ENCODE measurements around the gene CLEC2D.

DNA sequence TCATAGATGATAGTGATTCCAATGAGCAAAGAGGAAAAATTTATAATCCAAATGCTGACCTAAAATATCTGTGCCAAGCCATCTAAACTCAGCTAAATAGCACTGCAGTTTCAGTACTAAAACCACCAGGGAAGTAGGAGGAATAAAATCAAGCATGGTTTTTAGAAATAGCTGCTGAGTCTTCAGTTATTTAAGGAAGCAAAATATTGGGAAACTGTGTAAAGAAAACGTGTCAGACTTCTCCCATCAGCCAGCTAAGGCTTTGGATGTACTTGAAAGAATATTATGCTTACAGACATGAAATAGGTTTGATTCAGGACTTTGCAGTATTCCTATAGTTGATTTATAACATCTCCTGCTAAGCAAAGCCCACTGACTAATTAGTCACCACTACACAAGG is 24.7 kb downstream of the CLEC2D start:
- TF ChIP-seq EZH2phosphoT487 (IDR thresholded peaks at IDR 0.05; ENCODE audit: borderline replicate concordance, low read length), result no peak
- TF ChIP-seq, protein P1, sequence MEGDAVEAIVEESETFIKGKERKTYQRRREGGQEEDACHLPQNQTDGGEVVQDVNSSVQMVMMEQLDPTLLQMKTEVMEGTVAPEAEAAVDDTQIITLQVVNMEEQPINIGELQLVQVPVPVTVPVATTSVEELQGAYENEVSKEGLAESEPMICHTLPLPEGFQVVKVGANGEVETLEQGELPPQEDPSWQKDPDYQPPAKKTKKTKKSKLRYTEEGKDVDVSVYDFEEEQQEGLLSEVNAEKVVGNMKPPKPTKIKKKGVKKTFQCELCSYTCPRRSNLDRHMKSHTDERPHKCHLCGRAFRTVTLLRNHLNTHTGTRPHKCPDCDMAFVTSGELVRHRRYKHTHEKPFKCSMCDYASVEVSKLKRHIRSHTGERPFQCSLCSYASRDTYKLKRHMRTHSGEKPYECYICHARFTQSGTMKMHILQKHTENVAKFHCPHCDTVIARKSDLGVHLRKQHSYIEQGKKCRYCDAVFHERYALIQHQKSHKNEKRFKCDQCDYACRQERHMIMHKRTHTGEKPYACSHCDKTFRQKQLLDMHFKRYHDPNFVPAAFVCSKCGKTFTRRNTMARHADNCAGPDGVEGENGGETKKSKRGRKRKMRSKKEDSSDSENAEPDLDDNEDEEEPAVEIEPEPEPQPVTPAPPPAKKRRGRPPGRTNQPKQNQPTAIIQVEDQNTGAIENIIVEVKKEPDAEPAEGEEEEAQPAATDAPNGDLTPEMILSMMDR (IDR thresholded peaks at IDR 0.05; ENCODE audit: low read depth, low read length, poor library complexity, severe bottlenecking), result no peak

Measured in DOHH2 (cell line).